Measurements from ENCODE around the gene DNAJC5.
"Not testable (repeated sequence)": the region's sequence is repeated elsewhere in the genome, so short reads cannot be mapped to it uniquely, and the experiment has no call there.

The DNAJC5 gene

DNA sequence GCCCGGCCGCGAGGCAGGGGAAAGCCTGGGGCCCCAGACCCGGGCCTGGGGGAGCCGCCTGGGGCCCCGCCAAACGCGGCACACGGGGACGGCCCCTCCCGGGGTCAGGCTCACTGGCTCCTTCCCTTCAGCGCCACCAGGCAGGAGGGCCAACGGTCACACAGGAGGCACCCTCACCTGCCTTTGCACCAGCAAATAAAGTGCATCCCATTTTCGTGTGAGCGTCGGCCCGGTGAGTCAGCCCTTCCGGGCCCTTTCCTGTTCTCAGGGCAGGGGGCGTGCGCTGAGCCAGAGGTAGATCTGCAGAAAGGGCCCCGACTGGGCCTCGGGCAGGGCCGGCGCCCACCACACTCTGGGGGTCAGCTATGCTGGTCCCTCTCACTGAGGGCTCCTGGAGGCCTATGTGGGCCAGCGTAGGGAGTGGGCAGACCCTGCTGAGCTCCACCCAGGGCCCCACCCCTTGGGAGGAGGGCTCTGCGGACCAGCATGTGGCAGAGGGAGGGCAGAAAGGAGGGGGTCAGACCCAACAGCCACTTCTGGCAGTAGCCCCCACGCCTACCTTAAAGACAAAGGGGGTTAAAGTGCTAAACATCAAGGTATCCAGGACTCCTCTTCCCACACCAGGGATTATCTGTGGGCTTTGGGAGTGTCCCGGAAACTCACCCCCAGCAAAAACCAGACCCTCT, 62.2 kb downstream of the DNAJC5 start:
- no peak for DNase-seq

DNA sequence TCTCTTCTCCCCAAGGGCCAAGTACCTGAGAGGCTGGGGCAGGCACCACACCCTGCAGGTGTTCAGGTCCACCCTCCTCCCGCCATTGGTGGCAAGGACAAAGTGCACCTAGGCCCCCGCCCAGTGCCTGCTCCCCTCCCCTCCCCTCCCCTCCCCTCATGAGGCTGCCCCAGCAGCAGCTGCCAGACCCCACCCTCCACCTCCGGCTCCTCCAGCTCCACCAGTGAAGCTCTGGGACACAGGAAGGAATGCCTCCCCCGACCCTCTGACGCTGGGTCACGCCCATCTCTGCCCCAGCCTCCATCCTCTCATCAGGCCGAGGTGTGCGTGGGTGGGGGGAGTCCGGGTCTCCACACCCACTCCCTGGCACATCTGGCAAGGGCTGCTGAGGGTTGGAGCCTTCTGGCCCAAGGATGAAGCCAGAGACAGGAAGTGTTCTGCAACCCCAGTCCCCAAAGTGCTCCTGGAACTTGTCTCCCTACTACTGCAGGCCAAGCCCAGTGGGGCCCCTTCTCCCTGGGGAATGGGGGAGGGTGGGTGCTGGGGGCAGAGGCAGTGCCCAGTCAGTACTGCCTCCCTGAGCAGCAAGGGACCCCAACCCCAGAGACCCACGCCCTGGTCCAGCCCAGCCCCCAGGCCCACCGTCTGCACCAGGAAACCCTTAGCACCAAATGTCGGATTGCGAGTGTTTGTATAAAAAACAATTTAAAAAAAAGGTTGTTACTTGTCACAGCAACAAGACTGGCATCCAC, 62.9 kb downstream of the DNAJC5 start:
- DNase-seq: no peak

DNA sequence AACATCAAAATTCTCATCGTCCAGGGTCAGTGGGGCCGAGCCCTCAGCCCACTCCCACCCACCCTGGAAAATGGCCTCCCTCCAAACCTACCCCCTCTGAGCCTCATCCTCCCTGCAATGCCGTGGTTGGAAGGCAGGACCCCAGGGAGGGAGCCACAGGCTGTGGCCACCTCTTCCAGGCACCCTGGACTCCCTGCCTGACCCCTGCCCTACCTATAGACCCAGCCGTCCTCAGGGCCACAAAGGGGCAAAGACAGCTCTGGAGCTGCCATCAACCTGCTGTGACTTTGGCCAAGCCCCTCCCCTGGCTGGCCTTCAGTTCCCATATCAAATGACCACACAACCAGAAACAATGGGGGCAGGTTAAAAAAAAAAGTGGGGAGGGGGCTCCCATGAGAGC, 63.5 kb downstream of the DNAJC5 start:
- DNase-seq: no peak

DNA sequence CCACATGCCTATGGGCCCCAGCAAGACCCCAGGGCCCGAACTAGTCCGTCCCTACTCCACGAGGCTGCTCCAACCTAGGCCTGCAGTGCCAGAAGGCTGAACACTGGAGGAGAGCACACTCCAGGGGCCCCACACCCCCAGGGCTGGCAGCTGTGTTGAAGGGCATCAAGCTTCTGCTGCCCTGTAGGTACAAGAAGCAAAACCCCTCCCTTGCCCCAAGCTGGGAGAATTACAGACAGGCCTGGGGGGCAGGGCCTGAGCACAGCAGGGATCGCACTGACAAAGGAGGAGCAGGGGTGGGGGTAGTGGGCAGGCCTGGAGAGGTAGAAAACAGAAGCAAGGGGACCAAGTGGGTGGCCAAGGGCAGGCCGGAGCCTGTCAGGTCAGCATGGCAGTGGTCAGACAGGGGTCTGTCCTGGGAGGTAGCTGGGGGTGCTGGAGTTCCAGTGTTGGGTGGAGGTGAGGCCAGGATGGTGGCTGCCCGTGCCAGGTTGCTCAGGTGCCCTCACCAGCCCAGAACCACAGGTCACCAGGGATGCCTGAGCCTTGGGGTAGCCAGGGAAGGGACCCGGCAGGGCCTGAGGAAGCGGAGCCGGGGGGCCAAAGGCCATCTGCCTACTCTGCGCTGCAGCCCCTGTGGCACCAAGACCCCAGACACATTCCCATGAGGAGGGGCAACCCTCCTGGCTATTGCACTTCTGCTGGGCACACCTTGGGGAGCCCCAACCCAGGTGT, 64.2 kb downstream of the DNAJC5 start:
- DNase-seq: no peak

DNA sequence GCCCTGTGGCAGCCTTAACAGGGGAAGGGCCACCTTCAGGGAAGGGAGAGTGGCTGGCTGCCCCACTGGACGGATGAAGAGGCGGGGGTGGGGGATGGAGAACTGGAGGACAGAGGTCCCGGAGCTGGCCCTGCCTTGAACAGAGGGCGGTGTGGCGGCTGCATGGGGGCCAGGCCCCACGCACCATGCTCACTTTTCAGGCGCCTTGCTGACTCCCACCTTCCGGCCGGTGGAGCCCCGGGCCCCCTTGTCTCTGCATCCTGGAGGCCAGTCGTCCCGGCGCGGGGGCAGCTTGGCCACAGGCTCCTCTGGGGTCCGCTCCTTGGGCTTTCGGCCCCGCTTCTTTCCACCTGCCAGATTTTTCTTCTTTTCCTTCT, 64.8 kb downstream of the DNAJC5 start:
- DNase-seq: no peak

DNA sequence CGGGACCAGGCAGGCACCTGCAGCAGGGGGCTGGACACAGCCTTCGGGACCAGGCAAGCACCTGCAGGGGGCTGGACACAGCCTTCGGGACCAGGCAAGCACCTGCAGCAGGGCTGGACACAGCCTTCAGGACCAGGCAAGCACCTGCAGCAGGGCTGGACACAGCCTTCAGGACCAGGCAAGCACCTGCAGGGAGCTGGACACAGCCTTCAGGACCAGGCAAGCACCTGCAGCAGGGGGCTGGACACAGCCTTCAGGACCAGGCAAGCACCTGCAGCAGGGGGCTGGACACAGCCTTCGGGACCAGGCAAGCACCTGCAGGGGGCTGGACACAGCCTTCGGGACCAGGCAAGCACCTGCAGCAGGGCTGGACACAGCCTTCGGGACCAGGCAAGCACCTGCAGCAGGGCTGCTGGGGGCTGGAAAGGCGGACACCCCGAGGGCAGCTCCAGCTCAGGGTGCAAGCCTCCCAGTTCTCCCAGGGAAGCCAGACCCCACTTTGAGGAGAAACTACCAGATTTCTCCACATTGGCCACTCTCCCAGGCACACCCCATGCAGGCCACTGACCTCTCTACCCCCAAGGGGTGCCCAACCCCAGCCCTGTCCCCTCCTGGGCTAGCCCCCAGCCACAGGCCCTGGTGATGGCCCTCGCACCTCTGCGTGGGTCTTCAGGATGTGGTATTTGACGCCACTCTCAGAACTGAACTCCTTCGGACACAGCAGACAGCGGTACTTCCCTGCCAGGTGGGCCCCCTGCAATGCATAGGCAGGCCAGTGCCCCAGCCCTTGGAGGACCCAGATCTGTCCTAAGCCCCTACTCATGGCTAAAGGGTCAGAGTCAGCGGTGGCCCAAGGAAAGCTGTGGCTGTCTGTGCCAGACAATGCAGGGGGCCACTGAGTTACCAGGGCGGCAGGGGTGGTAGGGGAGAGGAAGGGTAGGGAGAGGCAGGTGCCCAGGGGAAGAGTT, 66.0 kb downstream of the DNAJC5 start:
- not testable (repeated sequence) for DNase-seq

DNA sequence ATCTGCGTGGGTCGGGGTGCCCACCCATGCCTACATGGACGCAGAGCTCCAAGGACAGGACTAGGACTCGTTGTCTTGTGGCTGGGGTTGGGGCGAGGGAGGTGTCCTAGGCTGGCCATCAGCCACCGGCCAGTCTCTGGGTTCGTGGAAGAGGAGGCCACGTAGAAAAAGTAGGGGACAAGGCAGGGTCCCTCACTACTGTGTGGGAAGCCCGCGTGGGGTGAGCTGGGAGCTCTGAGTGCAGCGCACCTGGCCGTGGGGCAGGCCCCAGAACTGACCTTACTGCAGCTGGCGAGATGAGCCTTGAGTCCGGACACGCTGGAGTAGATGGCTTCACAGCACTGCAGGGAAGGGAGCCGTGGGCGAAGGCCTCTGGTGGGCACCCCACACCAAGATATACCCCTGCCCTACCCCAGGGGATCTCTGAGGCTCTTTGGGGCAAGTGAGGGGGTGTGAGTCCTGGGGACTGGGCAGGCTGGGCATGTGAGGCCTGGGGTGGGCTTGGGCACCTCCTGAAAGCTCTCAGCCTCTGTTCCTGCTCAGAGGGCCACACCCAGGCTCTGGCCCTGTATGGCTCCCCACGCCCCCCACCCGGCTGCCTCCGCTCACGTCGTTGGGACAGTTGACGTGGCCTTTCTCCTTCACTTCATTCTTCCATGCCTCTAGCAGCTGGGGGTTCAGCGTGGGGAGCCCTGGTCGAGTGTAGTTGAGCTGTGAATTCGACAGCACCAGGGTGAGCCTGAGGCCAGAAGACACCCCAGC, 66.9 kb downstream of the DNAJC5 start:
- DNase-seq: no peak

DNA sequence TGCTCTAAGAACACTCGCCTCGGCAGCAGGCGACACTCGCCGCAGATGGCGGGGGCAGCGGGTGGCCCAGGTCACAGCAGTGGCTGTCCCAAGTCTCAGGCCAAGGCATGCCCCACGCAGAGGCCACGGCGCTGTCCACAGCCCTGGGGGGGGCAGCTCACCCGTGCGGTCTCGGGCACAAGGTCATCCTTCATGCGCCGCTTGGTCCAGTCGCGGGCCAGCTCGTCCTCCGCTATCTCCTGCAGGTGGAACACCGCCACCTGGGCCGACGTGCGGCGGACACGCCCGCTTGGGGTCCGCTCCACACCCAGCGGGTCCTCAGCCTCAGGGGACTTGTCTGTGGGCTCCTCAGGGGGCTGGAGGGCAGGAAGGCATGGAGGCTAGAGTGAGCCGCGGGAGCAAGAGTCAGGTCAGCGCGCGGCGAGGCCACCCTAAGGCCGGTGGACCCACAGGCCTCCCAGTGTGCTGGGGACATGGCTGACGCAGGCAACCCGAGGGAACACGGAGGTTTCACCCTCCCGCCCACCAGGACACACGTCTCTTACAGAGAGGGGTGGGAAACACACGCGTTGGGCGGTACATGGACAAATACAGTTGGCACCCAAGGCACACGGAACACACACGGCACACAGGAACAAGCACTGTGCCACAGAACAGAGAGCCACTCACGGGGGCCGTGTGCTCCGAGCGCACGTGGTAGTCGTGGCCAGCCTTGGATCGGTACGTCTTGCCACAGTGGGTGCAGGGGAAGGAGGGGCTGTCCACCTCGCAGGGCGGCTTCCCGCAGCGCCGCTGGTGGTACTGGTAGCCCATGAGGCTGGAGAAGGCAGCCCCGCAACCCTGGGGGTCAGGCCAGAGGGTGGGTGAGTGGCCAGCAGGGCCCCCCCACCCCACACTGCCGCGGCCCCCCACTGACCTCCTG, 67.8 kb downstream of the DNAJC5 start:
- no peak for DNase-seq

DNA sequence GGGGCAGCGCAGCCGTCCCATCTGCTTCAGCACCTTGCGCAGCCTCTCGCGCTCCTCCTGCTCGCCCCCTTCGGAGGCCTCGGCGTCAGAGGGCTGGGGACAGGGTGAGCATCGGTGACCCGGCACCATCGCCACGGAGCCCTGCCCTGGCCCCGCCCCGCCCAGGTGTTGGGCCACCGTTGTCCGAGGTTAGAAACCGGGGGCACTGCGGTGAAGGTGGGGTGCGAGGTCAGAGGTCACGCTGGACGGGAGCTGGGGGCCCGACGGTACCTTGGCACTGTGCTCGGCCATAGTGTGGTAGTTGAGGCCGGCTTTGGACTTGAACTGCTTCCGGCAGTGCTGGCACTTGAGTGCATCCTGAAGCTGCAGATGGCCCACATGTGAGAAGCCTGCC, 68.4 kb downstream of the DNAJC5 start:
- no peak for DNase-seq

DNA sequence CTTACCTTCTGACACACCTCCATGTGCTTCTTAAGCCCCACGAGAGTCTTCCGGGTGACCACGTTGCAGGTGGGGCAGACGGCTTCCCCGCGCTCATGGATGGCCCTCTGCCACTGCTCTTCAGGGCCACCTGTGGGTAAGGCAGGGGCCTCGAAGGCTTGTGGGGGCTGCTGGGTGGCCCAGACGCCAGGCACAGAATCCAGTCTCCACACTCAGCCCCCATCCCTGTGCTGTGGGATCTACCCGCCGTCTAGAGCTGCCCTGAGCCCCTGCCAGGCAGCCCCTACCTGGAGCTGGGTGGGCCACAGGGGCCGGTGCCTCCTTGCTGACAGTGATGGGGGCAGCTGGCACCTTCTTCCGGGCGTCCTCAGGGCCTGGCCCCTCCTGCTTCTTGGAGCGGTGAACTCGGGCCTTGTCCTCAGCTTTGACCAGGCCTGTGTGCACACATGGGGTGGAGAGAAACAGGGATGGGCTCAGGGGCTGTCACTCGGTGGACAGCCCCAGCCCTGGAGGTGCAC, 68.9 kb downstream of the DNAJC5 start:
- no peak for DNase-seq

DNA sequence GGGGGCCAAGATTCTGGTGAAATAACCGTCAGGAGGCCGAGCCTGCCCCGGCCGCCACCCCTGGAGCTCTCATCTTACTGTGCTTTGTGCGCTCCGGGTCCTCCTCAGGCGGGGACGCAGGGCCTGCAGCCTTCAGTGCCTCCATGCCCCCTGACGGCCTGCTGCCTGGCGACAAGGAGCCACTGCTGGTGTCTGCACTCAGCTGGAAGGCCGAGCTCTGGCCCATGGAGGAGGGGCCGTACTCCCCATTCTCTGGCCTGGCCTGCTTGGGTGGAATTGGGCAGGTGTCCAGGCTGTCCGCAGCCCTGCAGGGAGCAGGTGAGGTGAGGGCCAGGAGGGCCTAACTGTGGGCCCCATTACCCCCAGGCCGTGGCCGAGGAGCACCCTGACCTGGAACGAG, 69.5 kb downstream of the DNAJC5 start:
- no peak for DNase-seq

DNA sequence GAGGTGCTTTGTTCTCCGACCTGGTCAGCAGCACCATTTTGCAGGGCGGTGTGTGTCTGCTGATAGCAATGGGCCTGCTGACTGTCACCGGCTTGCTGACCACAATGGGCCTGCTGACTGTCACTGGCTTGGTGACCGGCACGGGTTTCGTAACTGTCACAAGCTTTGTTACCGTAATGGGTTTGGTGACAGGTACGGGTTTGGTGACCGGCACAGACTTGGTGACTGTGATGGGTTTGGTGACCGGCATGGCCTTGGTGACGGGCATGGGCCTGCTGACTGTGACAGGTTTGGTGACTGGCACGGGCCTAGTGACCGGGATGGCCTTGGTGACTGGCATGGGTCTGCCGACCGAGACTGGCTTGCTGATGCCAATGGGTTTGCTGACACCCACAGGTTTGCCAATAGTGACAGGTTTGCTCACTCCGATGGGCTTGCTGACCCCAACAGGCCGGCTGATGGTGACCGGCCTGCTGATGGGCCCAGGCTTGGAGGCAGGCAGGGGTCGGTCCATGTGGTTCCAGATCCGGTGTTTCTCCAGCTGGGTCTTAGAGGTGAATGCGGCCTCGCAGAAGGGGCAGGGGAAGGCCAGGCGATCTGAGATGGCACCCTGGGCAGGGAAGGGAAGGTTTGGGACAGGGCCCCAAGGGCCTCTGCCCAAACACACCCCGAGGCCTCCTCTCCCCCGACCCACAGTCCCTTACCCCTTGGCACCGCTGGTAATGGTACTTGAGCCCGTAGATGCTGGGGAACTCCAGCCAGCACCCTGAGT, 71.4 kb downstream of the DNAJC5 start:
- no peak for DNase-seq

DNA sequence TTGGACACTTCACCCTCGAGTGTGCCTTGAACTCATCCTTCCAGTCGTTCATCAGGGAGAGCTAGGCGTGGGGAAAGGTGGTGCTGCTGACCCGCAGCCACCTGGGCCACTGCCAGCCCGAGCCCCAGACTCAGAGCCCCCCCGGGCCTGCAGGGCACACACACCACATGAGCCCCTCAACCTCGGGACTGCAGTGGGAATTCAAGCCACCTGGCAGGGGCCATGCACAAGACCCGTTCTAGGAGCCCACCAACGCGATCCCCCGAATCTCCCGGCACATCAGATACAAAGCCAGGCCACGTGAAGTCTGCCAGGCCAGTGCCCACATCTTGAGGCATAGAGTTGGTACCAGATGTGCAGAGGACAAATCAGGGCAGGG, 72.0 kb downstream of the DNAJC5 start:
- no peak for DNase-seq

DNA sequence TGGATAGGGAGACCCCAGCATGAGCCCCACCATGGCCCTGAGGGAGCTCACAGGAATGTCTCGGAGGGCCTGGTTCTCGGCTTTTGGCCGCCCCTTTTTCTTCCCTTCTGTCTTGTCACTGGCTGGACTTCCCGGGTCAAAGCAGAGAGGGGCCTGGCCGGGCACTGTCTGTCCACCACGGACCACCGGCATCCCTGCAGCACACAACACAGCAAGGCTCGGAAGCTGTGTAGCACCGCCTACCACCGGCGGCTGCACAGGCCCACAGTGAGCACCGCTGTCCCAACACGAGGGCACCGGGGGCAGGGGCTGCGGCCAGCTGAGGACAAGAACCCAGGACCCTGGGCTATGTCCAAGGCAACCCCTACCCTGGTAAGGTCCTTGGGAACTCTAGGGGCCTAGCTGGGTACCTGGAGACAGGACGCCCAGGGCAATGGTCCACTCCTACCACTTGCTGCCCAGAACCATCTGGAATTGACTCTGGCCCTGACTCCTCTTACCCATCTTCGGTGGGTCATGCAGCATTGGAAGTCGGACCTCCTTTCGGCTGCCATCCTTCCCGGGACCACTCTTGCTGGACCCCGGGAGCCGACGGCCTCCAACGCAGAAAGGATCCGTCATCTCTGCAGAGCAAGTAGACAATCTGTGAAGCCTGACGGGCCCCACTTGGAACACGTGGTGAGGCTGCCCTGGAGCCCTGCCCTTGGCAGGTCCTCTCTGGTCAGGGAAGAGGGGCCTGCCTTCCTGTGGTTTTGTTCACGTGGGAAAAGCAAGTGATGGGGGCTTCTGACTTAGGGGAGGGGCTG, 72.6 kb downstream of the DNAJC5 start:
- no peak for DNase-seq

DNA sequence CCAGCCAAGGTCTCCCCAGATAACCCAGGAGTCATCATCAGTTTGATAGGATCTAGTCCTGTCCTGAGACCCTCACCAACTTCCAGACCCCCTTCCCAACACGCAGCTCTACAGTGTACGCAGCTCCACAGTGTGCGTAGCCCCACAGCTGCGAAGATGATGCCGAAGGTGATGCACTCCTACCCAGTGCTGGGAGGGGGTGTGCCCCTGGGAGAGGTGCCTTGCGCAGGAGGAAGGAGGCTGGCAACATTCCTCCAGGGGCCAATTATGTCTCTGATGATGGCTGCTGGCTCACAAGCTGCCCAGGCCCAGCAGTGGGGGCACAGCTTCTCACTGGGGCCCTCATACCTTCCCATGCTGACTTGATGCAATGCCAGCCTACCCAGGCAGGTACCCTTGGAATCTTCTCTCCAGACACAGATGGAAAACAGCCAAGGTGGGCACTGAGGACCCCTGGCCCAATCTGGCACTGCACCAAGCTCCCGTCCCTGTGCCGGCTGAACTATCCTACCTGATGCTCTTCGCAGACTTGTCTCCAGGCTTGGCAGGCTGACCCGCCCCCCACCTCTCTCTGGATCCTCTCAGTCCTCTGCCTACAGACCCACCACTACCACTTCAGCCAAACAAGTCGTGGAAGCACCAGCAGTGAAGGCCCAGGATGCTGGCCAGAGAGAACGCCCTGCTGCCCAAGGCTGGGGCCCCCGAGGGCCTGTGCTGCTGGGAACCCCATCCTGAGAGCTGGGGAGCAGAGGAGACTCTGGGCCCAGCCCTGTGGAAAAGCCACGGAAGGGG, 73.4 kb downstream of the DNAJC5 start:
- no peak for DNase-seq

DNA sequence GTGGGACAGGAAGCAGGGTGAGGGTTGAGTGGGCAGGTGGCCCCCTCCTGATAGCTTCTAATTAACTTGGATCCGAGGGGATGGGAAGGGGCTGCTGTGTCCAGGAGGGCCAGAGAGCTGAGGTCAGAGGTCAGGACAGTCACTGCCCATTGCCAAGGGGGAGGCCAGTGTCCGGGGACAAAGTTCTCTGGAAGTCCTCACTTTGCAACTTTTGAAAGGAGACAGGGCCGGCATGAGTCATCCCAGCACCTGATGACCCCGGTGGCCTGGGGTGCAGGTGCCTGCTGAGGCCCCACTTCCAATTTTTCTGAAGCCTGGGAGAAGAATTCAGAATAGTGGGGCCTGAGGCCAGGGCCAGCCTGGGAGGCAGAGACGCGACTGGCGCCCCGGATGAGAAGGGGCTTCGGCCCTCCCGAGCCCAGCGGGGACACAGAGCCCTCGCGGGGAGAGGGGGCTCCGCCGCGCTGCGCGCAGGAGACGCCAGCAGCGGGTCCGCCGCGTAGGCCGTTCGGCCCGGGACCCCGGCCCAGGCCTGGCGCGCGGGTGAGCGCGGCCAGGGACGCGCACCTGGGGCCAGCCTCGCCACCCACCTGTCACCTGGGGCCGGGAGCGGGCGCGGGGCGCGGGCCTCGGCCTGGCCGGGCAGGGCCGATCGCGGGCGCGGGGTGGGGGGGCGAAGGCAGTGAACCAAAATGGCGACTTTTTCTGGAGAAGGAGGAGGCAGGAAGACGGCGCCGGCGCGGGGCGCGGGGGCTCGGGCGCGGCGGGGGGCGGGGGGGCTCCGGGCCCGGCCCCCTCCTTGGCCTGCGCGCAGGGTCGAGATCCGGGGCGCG, 74.2 kb downstream of the DNAJC5 start:
- DNase-seq: no peak

Measured in SIG-M5 (cell line).